T-helper 9 cell (primary cell): ENCODE data around the gene CD5L.

Experiments used
- DNase-seq: peaks from one replicate; pipeline ENCODE4 v3.0.0-alpha.2; 2020
- total RNA-seq, 2 donors: gene quantifications; one replicate each; lab custom pipeline; 2026; lab: John Stamatoyannopoulos, UW

CD5L gene
- total RNA-seq, result 0 reads per million in 2 donors

GRCh38 chr1:157841708-157842107 lies at the start of gene CD5L:
Gene CD5L, minus strand, starts transcription at chr1:157841808. Its CDS starts 107 bp downstream, at chr1:157841701.
- no peak for DNase-seq

- no peak for DNase-seq
These were observed 41.0 kb upstream of the CD5L start for GRCh38 chr1:157882580-157882979.

- DNase-seq, result no peak
These were observed 39.0 kb upstream of the CD5L start for GRCh38 chr1:157880621-157881020.

GRCh38 chr1:157878059-157878458 lies 36.5 kb upstream of the CD5L start:
- no peak for DNase-seq

- no peak for DNase-seq
These were observed 28.9 kb upstream of the CD5L start for GRCh38 chr1:157870490-157870889.

- no peak for DNase-seq
These were observed 27.0 kb upstream of the CD5L start for GRCh38 chr1:157868654-157869053.

GRCh38 chr1:157862114-157863070 lies 20.8 kb upstream of the CD5L start:
- no peak for DNase-seq

GRCh38 chr1:157856538-157856937 lies 14.9 kb upstream of the CD5L start:
- DNase-seq, result no peak

GRCh38 chr1:157852476-157852875 lies 10.9 kb upstream of the CD5L start:
- DNase-seq, result no peak

GRCh38 chr1:157849229-157849875 lies 7.7 kb upstream of the CD5L start:
- DNase-seq, result no peak

- DNase-seq, result no peak
These were observed 2.7 kb upstream of the CD5L start for GRCh38 chr1:157844089-157844830.

GRCh38 chr1:157842939-157843338 lies 1.3 kb upstream of the CD5L start:
- DNase-seq, result no peak

- no peak for DNase-seq
These were observed 2.6 kb downstream of the CD5L start for GRCh38 chr1:157838966-157839365.

- DNase-seq, result no peak
These were observed 7.2 kb downstream of the CD5L start for GRCh38 chr1:157834430-157834829.

GRCh38 chr1:157833145-157833544 lies 8.5 kb downstream of the CD5L start:
- DNase-seq, result no peak

GRCh38 chr1:157831968-157832626 lies 9.5 kb downstream of the CD5L start:
- no peak for DNase-seq

- no peak for DNase-seq
These were observed 10.7 kb downstream of the CD5L start for GRCh38 chr1:157830887-157831286.

- no peak for DNase-seq
These were observed 11.9 kb downstream of the CD5L start for GRCh38 chr1:157829711-157830110.

GRCh38 chr1:157829210-157829609 lies 12.4 kb downstream of the CD5L start:
- no peak for DNase-seq

GRCh38 chr1:157820299-157820698 lies 21.3 kb downstream of the CD5L start:
- DNase-seq, result no peak

GRCh38 chr1:157819896-157820295 lies 21.7 kb downstream of the CD5L start, which contains the start of gene FCRL1:
Gene FCRL1, minus strand, starts transcription at chr1:157820120. Its CDS starts 83 bp downstream, at chr1:157820037.
- no peak for DNase-seq

- no peak for DNase-seq
These were observed 22.4 kb downstream of the CD5L start for GRCh38 chr1:157819215-157819614.

GRCh38 chr1:157813269-157813668 lies 28.3 kb downstream of the CD5L start:
- DNase-seq, result no peak
